ENCODE data around the gene FAM72A.

The FAM72A gene

DNA sequence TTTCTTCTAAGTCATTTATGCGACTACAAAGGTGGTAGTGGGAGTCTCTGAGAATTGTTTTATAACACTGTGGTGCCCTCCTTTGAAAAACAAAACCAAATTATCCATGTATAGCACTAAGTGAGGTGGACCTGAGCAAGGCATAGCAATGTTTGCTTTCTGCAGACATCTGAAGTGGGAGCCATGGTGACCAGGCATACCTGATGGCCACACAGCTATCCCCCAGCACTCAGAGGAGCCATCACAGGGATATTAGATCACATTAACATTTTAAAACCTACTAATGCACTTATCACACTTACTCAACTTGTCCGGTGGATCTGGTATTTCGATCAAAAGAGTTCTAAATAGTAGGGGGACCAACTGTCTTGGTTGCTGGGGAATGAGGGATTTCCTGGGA is 60.6 kb downstream of the FAM72A start (continued):
- TF ChIP-seq, protein P1, sequence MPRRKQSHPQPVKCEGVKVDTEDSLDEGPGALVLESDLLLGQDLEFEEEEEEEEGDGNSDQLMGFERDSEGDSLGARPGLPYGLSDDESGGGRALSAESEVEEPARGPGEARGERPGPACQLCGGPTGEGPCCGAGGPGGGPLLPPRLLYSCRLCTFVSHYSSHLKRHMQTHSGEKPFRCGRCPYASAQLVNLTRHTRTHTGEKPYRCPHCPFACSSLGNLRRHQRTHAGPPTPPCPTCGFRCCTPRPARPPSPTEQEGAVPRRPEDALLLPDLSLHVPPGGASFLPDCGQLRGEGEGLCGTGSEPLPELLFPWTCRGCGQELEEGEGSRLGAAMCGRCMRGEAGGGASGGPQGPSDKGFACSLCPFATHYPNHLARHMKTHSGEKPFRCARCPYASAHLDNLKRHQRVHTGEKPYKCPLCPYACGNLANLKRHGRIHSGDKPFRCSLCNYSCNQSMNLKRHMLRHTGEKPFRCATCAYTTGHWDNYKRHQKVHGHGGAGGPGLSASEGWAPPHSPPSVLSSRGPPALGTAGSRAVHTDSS (tag by site-specific recombination; IDR thresholded peaks at IDR 0.05) = no peak
- TF ChIP-seq KLF10 (tag by site-specific recombination; IDR thresholded peaks at IDR 0.05) (no peak), ZNF530 (tag by site-specific recombination; IDR thresholded peaks at IDR 0.05; ENCODE audit: low read depth) (no peak)

DNA sequence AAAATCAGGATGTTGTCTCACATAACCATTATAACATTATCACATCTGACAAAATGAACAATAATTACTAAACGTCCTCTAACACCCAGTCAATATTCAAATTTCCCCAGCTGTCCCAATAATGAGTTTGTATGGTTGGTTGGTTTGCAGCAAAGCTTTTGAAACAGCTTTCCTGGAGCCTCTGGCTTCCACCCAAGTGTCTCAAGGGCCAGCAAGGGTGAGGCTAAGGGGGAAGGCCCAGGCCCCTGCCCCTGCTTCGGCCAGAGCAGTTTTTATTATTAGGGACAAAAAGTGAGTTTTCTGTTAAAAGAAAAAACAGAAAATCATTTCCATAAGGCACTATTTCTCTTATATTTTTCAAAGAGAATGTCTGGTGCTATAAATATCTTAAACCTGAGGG is 66.4 kb downstream of the FAM72A start:
- TF ChIP-seq, protein P2, sequence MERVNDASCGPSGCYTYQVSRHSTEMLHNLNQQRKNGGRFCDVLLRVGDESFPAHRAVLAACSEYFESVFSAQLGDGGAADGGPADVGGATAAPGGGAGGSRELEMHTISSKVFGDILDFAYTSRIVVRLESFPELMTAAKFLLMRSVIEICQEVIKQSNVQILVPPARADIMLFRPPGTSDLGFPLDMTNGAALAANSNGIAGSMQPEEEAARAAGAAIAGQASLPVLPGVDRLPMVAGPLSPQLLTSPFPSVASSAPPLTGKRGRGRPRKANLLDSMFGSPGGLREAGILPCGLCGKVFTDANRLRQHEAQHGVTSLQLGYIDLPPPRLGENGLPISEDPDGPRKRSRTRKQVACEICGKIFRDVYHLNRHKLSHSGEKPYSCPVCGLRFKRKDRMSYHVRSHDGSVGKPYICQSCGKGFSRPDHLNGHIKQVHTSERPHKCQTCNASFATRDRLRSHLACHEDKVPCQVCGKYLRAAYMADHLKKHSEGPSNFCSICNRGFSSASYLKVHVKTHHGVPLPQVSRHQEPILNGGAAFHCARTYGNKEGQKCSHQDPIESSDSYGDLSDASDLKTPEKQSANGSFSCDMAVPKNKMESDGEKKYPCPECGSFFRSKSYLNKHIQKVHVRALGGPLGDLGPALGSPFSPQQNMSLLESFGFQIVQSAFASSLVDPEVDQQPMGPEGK (tag by site-specific recombination; IDR thresholded peaks at IDR 0.05) = no peak
- no peak for TF ChIP-seq ZBTB48 (tag by site-specific recombination; IDR thresholded peaks at IDR 0.05)
- no peak for TF ChIP-seq ZNF433 (tag by site-specific recombination; IDR thresholded peaks at IDR 0.05; ENCODE audit: low read depth)
- no peak for TF ChIP-seq ZNF514 (tag by site-specific recombination; IDR thresholded peaks at IDR 0.05)
- TF ChIP-seq ZSCAN23 (tag by site-specific recombination; IDR thresholded peaks at IDR 0.05) = no peak
- TF ChIP-seq SETDB1 (IDR thresholded peaks at IDR 0.05; ENCODE audit: insufficient read length, low read length) = no peak
- TF ChIP-seq, protein P3, sequence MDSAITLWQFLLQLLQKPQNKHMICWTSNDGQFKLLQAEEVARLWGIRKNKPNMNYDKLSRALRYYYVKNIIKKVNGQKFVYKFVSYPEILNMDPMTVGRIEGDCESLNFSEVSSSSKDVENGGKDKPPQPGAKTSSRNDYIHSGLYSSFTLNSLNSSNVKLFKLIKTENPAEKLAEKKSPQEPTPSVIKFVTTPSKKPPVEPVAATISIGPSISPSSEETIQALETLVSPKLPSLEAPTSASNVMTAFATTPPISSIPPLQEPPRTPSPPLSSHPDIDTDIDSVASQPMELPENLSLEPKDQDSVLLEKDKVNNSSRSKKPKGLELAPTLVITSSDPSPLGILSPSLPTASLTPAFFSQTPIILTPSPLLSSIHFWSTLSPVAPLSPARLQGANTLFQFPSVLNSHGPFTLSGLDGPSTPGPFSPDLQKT (IDR thresholded peaks at IDR 0.05; ENCODE audit: borderline replicate concordance, low read depth, low read length) = no peak
- TF ChIP-seq GFI1B (tag by site-specific recombination; IDR thresholded peaks at IDR 0.05) = no peak
- TF ChIP-seq, protein P4, sequence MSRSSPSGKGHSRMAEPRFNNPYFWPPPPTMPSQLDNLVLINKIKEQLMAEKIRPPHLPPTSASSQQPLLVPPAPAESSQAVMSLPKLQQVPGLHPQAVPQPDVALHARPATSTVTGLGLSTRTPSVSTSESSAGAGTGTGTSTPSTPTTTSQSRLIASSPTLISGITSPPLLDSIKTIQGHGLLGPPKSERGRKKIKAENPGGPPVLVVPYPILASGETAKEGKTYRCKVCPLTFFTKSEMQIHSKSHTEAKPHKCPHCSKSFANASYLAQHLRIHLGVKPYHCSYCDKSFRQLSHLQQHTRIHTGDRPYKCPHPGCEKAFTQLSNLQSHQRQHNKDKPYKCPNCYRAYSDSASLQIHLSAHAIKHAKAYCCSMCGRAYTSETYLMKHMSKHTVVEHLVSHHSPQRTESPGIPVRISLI (tag by site-specific recombination; IDR thresholded peaks at IDR 0.05) = no peak
- TF ChIP-seq, protein P5, sequence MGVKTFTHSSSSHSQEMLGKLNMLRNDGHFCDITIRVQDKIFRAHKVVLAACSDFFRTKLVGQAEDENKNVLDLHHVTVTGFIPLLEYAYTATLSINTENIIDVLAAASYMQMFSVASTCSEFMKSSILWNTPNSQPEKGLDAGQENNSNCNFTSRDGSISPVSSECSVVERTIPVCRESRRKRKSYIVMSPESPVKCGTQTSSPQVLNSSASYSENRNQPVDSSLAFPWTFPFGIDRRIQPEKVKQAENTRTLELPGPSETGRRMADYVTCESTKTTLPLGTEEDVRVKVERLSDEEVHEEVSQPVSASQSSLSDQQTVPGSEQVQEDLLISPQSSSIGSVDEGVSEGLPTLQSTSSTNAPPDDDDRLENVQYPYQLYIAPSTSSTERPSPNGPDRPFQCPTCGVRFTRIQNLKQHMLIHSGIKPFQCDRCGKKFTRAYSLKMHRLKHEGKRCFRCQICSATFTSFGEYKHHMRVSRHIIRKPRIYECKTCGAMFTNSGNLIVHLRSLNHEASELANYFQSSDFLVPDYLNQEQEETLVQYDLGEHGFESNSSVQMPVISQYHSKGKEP (tag by site-specific recombination; IDR thresholded peaks at IDR 0.05) = no peak
- TF ChIP-seq ZNF146 (tag by site-specific recombination; IDR thresholded peaks at IDR 0.05) = no peak
- TF ChIP-seq PRDM1 (tag by site-specific recombination; IDR thresholded peaks at IDR 0.05) = no peak
- no peak for TF ChIP-seq HOXA7 (CRISPR knock-in tag; IDR thresholded peaks at IDR 0.05; ENCODE audit: borderline replicate concordance)
- TF ChIP-seq ZNF600 (tag by site-specific recombination; IDR thresholded peaks at IDR 0.05) = no peak
- TF ChIP-seq, protein P6, sequence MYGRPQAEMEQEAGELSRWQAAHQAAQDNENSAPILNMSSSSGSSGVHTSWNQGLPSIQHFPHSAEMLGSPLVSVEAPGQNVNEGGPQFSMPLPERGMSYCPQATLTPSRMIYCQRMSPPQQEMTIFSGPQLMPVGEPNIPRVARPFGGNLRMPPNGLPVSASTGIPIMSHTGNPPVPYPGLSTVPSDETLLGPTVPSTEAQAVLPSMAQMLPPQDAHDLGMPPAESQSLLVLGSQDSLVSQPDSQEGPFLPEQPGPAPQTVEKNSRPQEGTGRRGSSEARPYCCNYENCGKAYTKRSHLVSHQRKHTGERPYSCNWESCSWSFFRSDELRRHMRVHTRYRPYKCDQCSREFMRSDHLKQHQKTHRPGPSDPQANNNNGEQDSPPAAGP (tag by site-specific recombination; IDR thresholded peaks at IDR 0.05) = no peak
- TF ChIP-seq, protein P7, sequence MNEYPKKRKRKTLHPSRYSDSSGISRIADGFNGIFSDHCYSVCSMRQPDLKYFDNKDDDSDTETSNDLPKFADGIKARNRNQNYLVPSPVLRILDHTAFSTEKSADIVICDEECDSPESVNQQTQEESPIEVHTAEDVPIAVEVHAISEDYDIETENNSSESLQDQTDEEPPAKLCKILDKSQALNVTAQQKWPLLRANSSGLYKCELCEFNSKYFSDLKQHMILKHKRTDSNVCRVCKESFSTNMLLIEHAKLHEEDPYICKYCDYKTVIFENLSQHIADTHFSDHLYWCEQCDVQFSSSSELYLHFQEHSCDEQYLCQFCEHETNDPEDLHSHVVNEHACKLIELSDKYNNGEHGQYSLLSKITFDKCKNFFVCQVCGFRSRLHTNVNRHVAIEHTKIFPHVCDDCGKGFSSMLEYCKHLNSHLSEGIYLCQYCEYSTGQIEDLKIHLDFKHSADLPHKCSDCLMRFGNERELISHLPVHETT (tag by site-specific recombination; IDR thresholded peaks at IDR 0.05) = no peak
- TF ChIP-seq ZNF202 (tag by site-specific recombination; IDR thresholded peaks at IDR 0.05; ENCODE audit: borderline replicate concordance) = no peak
- CTCF ChIA-PET = interaction anchor here (0.5 kb wide), 1 partner anchor 524 kb away, joined by 5 read pairs; no protein-coding TSS in a partner anchor
- Histone ChIP-seq H3K27ac (ENCODE audit: extremely low read depth, low read depth, low read length) (no peak overlapping the region), H3K36me3 (ENCODE audit: control insufficient read depth in 2 of 2, insufficient read depth in 1 of 2, low read length in 2 of 2) (no peaks in the 10 kb centered on the region), H3K9me3 (ENCODE audit: control insufficient read depth, insufficient read depth, low read depth, low read length) (no peaks in the 10 kb centered on the region), H3K4me3 (ENCODE audit: low read depth, low read length) (no peak overlapping the region), H3K4me1 (ENCODE audit: control insufficient read depth, insufficient read depth, low read length) (no peaks in the 10 kb centered on the region)
- POLR2A ChIA-PET = no interaction called here

All from HEK293 (cell line).